NCI-H128 (cell line): Measurements from ENCODE around the gene RNASE13.
"Not testable (repeated sequence)": the region's sequence is repeated elsewhere in the genome, so short reads cannot be mapped to it uniquely, and the experiment has no call there.

ENCODE experiments used
- DNase-seq: peaks from one replicate; lab custom pipeline; 2025; ENCODE audit not compliant: unreplicated experiment; lab: John Stamatoyannopoulos, UW

The RNASE13 gene

DNA sequence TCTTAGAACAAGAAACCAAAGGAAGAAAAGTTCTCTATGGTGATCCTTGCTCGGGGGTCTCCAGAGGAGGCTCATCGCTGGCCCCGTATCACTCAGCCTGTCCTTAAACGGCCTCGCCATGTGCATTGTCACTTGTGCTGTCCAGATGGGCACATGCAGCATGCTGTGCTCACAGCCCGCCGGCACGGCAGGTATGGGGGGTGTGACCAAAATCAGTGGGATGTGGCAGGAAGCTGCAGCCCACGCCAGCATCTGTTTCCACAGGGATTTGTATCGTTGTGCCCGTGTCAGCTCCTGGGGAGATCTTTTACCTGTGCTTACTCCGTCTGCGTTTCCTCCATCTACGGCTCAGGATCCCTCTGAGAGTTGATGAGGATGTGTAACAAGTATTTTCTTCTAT lies 38.1 kb downstream of the RNASE13 start:
- no peak for DNase-seq

DNA sequence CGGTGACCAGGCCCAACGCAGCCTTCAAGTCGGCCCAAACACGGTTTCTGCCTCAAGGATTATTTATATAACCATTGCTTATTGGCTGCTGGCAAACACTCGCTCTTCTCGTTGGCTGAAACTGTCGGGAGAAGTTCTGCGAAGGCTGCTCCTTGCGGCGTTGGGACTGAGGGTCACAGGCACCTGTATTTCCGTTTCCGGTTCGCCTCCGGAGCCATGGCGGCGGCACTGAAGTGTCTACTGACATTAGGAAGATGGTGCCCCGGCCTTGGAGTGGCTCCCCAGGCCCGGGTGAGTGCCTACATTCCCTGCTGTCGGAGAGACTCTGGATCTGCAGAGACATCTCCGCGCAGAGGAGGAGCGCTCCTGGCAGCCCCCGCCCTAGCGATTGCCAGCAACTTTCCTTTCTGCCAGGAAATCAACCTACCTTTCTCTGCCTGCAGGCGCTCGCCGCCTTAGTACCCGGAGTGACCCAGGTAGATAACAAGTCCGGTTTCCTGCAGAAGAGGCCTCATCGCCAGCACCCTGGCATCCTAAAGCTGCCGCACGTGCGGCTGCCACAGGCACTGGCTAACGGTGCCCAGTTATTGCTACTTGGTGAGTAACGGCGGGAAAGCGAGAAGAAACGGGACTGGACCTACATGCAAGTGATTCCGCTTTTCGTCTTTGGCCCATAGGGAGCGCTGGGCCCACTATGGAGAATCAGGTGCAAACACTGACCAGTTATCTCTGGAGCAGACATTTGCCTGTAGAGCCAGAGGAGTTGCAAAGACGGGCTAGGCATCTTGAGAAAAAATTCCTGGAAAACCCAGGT lies 44.6 kb downstream of the RNASE13 start, which contains the start of gene METTL17:
METTL17 (plus strand) TSS at position 194 of the 814 bp plus-strand sequence; CDS start at position 217, 23 bp downstream.
- no peak for DNase-seq

- no peak for DNase-seq
These were observed 45.2 kb downstream of the RNASE13 start for GRCh38 chr14:20989471-20989786.

GRCh38 chr14:20988717-20989470 lies 45.7 kb downstream of the RNASE13 start:
- no peak for DNase-seq

- DNase-seq = no peak
These were observed 47.8 kb downstream of the RNASE13 start for GRCh38 chr14:20986811-20987210.

GRCh38 chr14:20985650-20986049 lies 49.0 kb downstream of the RNASE13 start:
- DNase-seq = not testable (repeated sequence)
